GM15510 (cell line): ENCODE results near the gene AGAP3.

Source experiments
- POLR2A ChIP-seq: IDR thresholded peaks from 3 replicates; pipeline ENCODE4 v1.6.1; 2011; ENCODE audit warnings: borderline replicate concordance; ENCODE audit not compliant: insufficient read length; ENCODE audit errors: extremely low read depth

AGAP3 gene

DNA sequence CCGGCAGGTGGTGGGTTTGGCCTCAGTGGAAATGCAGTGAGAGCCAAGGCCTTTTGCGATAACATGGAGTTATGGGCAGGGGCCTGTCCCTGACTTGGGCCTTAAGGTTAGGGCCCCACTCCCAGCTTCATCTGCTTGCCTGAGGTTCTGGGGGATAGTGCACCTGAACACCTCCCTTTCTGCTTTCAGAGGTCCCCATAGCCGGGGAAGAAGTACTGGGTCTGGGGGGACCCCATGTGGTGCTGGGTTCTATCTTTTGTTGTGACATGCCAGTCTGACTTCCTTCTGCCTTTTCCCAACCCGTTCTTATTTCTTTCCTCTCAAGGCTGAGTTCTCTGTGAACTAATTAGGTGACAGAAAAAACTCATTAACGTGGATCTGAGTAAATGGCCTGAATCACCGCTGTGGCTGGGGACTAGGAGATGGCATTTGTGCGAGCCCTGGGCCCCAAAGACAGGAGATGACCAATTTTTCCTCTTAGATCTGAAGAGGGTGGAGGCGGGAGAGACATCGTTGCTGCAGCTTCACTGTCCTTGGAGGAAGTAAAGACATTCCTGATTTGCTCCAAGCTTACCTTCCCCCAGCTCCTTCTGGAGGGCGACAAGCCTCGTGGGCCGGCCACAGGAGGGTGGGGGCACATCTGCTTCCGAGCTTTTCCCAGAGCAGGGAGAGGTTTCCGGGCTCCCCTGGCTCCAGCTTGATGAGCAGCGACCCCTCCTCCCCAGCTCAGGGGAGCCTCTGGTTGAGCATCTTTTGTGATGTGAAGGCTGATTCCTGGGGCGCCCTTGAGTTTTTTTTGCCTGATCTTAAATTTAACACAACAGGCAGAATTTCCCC, 2.0 kb downstream of the AGAP3 start:
- no peak for TF ChIP-seq POLR2A

- no peak for TF ChIP-seq POLR2A
These were observed 2.8 kb downstream of the AGAP3 start for GRCh38 chr7:151088856-151089699.

DNA sequence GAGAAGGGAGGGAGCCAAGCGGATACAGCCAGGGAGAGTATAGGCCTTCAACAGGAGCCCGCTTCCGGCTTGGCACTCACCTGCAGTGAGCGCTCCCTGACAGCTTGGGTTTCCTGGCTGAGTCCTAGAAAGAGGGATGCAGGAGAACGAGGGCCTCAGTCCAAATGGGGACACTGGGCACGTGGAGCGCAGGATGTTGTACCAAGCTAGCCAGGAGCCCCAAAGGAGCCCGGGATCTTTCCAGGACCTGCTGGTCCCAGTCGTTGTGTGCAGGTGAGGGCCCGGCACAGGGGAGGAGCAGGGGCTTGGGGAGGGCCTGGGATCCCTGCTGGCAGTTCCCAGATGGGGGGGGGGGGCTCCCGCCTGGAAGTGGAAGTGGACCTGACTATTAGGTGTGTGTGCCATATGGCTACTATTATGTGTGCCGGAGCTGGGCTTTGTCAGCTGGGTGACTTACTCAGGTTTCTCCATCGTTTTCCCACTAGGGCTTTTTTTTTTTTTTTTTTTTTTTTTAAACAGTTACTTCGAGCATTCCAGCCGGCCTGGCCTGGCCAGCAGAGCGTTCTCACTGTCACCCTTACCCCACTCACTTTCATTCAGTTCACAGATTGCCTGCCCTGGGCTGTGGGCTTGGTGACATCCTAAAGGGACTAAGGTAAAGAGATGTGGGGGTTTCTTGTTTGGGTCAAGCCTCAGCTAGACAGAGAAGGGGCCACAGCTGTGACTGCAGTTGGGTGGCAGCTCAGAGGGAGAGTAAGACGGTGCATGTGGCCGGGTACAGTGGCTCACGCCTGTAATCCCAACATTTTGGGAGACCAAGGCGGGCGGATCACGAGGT, 3.8 kb downstream of the AGAP3 start:
- TF ChIP-seq POLR2A = no peak

- TF ChIP-seq POLR2A = no peak
These were observed 4.7 kb downstream of the AGAP3 start for GRCh38 chr7:151091003-151091402.

DNA sequence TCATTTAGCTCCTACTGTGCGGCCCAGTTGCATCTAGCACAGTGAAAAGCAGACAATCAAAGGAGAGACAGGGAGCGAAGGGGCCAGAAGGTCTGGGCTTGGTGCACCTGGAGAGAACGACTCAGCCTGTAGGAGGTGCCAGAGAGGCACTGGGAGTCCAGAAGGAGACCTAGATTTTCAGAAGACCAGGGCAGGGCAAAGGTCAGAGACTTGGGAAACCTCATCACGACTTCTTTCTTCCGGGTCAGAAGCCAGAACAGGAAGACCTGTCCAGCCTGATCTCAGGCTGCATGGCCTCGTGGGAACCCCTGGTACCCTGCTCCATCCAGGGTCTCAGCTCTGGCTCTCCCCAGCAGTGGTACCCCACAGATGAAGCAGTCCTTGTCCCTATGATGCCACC, 5.2 kb downstream of the AGAP3 start:
- no peak for TF ChIP-seq POLR2A

GRCh38 chr7:151091988-151092387, 5.7 kb downstream of the AGAP3 start:
- no peak for TF ChIP-seq POLR2A

DNA sequence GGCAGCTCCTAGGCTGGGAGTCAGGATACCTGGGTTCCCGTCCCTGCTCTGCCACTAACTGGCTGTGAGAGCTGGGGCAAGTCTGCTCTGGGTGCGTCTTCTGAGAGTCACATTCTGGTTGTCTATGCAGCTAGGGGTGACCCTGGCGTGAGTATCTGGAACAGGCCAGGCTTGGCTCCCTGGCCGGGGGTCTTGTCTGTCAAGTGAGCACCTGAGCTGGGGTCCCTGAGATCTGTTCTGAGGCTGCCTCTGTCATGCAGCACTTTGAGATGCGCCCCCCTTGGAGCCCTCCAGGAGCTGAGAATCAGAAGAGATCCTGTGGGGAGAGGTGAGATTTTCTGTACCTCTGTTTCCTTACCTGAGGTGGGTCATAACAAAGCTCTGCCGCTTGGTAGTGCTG, 7.5 kb downstream of the AGAP3 start:
- no peak for TF ChIP-seq POLR2A

DNA sequence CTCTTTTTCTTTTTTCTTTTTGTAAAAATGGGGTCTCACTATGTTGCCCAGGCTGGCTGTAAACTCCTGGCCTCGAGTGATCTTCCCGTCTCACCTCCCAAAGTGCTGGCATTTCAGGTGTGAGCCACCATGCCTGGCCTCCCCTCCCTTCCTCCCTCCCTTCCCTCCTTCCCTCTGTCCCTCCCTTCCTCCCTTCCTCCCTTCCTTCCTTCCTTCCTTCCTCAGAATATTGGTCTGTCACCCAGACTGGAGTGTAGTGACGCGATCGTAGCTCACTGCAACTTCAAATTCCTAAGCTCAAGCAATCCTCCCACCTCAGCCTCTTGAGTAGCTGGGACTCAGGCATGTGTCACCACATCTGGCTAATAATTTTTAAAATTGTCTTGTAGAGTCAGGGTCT, 8.4 kb downstream of the AGAP3 start:
- no peak for TF ChIP-seq POLR2A

GRCh38 chr7:151095123-151095797, 9.0 kb downstream of the AGAP3 start:
- TF ChIP-seq POLR2A = no peak

GRCh38 chr7:151095828-151096475, 9.7 kb downstream of the AGAP3 start:
- TF ChIP-seq POLR2A = no peak

- no peak for TF ChIP-seq POLR2A
These were observed 13.4 kb downstream of the AGAP3 start for GRCh38 chr7:151099486-151100211.

- no peak for TF ChIP-seq POLR2A
These were observed 14.6 kb downstream of the AGAP3 start for GRCh38 chr7:151100921-151101320.
